Amygdala (tissue), 56 donors: ENCODE measurements around the gene C1orf105.
"Not testable (repeated sequence)": the region's sequence is repeated elsewhere in the genome, so short reads cannot be mapped to it uniquely, and the experiment has no call there.

Experiments
- DNase-seq, 56 donors: peaks; one replicate each; lab custom pipeline; 2025; lab: John Stamatoyannopoulos, UW

The C1orf105 gene

DNA sequence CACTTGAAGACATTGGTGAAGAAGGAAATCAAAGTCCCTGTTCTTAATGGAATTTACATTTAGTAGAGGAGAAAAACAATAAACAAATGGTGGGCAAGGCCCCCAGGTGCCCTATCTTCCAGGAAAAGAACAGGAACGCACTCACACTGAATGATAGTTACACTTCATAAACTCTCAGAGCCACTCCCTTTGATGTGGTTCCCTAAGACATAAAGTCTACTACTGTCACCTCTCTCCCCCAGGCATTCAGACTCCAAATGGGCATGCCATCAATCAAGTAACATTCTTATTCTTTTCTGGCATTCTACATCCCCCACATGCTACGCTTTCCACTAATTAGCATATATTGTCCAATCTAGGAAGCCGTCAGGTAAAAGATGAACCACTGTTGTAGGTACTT is 59.9 kb downstream of the C1orf105 start:
- no peak for DNase-seq

DNA sequence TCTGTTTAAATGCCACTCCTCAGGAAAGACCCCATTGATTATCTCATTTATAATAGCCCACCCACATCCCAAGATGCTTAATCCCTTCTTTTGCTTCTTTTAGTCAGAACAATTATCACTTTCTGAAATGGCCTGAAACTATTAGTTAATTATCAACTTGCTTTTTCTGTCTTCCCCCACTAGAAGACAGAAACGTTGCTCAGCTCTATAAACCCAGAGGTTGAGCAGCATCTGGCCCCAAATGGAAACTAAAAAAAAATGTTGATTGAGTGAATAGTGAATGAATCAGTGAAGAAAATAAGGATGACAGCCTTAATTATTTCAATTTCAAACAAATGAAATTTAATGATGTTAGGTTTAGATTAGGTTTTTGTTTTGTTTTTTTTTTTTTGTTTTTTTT is 61.6 kb downstream of the C1orf105 start:
- DNase-seq, result no peak

DNA sequence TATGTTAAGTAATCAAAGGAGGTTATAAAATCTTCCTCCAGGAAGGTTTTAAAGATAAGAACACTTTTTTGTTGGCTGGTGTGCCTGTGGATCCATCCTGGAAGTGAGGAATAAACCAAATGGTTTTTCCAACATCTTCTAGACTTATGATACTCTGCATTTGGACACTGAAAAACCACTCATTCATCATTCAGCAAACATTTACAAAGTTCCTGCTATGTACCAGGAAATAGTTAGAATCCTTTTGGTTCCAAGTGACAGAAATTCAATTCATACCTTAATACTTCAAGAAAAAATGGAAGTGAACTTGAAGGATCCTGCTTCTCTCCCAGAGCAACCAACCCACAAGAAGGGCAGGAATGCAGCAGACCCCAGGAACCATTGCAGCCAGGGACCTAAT is 63.0 kb downstream of the C1orf105 start:
- DNase-seq, result no peak

DNA sequence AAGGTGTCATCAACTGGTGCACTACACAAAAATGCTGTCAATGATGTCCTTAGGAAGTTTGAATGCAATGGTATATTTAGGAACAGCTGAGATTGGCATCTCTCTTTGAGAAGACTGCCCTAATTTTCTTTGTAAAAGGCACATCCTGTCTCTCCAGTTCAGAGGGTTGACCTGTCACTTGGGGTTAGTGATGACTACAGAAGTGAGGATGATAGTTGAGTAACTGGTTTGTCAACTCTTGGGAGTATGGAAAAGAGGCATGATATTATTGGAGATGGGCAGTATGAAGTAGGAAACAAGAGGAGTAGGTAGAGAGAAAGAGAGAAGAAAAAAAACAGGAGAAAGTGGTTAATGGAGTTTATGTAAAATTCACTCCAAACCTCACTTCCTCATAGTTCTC is 63.8 kb downstream of the C1orf105 start:
- no peak for DNase-seq

DNA sequence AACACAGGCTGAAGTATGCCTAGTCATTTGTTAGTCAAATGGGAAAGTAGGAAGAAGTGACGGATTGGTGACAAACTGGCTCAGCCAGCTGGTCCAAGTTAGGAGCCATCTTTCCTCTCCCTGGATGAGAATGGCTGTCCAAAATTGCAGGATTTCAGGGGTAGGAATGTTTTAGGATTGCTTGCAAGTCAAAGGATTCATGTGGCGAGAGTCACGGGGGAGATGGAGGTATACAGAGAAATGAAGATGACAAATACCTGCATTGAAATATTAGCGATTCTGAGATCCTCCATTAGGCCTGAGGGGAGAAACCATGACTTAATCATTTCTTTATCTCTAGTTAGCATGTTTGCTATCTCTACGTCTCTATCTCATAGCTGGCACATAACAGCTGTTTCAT is 65.1 kb downstream of the C1orf105 start:
- no peak for DNase-seq

DNA sequence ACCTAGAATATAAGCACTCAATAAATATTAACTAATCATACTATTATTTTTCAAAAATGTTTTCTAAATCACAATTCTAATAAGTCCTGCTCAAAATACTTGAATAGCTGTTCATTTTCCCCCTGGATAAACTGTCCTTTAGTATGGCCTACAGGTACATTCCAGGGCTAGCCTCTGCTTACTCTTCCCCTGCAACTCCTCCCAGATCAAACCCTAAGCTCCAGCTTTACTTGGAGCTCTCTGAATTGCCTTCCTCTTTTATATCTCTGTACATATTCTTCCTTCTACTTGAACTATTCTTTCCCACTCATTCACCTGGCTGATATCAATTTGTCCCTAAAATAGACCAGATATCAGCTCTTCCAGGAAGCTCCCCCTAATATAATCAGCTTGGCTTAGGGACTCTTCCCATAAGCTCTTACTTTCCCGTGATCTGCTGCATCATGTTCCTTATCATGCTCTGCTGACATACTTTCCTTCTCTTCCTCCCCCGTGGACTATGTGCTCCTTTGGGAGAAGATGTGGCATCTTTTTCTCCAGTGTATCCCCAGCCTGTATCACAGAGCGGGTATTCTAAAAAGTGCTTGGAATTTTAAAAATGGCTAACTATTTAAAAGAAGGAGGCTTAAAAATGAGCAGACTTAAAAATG is 66.4 kb downstream of the C1orf105 start:
- DNase-seq, result no peak

DNA sequence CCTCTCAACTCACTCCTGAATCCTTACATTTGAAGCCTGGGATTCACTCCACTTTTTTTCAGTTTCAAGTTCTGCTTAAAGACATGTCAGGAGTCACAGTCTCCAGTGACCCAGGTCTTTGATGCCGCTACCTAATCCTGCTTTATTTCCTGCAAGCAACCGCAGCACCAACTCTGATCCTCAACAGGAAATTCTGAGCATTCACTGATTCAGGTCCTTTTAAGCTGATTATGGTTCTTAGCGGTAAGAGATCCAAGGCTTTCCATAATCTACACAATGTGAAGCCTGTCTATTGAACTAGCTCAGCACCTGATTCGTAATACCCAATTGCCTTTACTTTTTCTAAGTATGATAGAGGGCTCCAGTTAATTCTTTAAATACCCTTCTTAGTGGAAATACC is 67.1 kb downstream of the C1orf105 start:
- no peak for DNase-seq

DNA sequence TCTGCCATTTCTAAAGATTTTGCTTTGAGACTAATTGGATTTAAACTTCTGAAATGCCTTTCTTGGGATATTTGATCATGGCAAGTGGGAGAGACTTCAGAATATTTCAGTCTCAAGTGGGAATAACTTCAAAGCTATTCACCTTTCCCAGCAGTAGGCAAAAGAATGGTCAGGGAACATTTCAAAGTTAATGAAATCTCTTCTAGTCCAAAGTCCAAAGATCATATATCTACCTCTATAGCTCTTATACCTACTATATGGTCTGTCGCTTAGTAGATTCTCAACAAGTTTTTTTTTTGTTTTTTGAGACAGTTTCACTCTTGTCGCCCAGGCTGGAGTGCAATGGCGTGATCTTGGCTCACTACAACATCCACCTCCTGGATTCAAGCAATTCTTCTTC is 67.9 kb downstream of the C1orf105 start:
- DNase-seq, result no peak

DNA sequence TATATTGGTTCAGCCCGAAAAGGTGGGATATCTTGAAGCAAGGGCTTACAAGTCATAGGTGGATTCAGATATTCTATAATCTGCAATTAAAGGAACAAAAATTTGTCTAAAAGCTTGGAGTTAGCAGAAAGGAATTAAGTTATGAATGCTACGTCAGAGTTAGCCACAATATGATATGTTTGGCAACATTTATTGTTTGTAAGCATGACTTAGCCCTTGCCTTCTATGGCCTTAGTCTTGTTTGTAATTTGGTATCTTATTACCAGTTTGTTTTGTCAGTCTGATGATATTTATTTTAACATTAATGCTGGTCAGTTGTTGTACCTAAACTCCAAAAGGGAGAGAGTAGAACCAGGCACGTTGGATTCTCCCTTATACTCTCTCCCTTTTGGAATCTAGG is 69.4 kb downstream of the C1orf105 start:
- DNase-seq, result no peak

DNA sequence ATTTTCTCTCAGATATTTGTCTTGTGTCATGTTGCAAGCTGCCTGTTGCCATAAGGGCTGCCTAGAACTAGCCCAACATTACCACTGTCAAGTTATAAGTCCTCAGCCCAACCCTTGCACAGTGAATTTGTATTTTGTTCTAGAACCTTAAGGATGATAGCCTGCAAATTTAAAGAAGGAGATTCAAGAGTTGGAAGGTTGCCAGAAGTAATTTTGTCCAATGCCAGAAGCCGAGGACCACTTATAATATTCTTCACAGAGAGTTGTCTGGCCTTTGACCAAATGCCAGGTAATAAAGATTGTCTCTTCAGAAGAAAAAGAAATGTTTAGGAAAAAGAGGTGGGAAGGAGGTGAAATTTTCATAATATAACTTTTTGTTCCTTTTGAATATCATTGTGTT is 71.9 kb downstream of the C1orf105 start:
- DNase-seq, result no peak

DNA sequence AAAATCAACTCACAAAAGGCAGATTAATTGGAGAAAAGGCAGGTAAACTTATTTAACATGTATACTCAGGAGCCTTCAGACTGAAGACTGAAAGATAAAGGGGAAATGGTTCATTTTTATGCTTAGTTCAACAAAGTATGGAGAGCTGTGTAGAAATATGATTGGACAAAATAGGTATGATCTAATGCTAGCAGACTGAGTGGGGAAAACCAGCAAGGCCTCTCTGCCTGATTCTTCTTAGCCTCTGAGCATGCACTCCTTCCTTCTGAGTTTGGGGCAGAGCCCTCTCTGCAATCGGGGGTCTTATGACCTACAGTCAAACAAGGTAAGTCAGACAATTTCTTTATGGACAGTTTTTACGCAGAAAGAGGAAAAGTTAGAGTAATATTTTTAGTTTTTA is 73.7 kb downstream of the C1orf105 start:
- no peak for DNase-seq

DNA sequence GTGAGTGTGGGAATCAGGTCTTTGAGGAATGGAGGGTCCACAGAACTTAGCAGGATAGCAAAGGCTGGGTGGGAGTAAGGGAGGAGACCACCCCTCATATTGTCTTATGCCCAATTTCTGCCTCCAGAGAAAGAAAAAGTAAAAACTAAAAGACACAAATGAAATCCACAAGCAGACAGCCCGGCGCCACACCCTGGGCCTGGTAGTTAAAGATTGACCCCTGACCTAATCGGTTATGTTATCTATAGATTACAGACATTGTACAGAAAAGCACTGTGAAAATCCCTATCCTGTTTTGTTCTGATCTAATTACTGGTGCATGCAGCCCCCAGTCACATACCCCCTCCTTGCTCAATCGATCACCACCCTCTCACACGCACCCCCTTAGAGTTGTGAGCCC is 75.6 kb downstream of the C1orf105 start:
- not testable (repeated sequence) for DNase-seq

DNA sequence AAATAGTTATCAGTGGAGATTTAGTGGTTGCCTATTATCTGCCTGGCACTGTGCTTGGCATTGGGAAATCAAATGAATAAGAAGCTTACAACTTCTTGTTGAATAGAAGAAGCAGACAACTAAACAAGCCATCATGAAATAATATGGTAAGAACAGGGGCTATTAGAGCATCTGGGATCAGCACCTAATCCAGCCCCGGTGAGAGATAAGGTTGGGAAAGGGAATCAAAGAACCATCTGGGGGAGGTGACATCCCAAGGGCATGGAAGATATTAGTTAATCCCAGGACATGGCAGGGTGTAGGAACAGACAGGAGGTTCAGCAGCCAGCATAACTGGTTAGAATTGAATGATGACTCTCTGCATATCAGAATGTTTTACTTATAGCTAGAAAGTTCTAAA is 76.2 kb downstream of the C1orf105 start:
- DNase-seq, result no peak

DNA sequence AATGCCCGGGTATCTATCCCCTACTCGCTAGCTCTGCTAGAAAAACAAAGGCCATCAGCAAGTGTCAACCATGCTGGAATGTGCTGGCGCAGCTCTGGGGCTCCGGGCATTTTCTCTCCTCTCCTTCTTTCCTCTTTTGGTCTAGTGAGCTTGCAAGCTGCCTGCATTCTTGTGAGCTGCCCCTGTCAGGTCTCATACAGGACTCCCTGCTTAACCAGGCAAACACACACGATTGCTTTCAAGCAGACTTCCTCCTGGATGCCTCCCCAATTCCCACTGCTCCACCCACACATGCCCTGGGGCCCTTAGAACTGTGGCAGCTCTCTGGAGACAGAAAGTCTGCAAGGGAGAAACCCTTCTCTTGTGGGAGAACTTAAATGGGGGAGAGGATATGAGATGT is 76.7 kb downstream of the C1orf105 start:
- DNase-seq, result no peak

DNA sequence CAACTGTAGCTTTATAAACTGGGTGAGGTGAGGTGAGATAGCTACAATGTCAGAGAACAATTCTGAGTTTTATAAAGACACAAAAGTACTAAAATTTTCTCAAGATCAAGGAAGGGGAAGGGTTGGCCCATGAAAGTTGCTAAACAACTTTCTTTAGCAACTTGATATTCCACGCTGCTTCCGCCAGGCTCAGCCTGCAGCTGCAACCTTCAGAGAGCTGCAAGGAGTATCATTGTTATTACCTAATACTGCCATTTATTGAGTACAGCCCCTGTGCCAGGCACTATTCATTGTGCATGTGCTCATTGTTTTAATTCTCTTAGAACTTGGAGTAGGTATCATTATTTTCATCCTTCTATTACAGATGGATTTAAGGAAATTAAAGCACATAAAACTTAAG is 78.4 kb downstream of the C1orf105 start:
- DNase-seq, result no peak

DNA sequence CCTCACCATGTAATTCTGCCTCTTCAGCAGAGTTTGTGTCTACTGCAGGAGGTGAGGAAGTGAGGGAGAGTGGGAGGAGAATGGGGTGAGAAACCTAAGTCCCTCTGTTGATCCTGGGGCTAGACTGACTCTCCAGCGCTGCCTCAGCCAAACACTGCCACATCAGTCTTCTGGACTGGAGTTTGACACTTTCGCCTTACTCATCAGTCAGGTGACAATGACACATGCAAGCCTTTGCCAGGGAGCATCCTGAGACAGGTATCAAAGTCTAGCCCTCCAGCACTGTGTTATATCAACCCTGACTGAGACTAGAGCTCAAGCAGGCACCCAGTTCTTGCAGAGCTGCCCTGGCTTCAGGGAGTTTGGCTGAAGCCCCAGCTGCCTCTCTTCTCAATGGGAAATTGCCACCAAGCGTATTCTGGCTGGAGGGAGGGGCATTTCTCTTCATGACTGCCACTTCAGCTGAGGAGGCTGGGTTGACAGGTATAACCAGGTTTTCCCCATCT is 79.2 kb downstream of the C1orf105 start:
- DNase-seq, result no peak

DNA sequence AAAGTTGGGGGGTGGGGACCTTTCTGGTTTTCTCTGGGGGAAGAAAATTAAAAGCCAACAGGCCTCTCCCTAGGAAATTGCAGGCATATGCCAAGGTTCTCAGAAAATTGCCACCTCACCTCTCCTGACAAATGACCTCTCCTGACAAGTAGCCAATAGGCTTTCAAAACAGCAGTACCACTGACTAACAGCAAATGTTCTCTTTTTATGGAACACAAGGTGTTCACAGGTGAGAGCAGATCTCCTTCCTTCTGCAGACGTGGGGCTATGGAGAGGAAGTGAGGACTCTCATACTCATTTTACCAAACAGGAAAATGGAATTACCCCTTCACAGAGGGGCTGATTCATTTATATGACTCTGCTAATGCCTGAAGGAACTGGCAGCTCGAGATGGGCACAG is 79.7 kb downstream of the C1orf105 start:
- DNase-seq, result no peak

DNA sequence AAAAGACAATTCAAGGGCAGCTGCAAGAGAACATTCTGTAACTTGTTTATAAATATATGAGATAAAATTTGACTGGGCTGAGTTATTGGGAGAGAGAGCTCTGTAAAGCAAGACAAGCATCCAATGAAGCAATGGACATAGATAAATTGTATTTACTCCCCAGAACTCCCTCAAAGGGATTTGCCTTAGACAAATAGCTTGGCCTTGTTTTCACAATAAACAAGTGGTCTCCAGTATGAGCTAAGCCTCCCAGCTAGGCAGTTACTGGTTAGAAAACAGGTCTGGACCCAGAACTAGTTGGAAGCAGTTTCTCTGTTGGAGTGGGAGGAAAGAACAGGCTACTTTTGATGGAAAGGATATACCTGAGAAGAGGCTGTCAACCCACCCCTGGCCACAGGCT is 87.3 kb downstream of the C1orf105 start:
- DNase-seq, result no peak

DNA sequence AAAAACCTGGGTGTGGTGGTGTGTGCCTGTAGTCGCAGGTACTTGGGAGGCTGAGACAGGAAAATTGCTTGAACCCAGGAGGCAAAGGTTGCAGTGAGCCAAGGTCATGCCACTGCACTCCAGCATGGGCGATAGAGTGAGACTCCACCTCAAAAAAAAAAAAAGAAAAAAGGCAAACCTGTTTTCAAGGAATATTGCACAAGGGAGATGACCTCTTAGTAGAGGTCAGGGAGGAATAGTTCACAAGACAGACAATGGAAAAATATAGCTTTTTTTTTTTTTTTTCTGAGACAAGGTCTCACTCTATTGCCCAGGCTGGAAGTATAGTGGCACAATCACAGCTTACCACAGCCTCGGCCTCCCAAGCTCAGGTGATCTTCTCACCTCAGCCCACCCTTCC is 90.0 kb downstream of the C1orf105 start:
- DNase-seq, result no peak

DNA sequence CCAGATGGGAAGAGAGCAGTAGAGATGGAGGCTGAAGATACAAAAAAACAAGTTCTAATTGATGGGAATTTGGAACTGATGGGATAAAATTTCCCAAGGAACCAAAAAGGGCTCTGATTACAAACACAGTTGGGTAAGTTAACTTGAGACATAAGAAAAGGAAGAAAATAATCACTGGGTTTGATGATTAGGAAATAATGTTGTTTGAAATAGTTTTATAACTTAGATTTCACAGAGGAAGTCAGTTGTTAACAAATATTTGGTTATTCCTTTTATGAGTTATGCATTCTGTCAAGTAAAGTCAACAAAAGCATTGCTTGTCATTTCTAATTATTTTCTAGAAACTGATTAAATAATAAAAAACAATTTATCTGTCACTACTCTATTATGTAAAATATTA is 92.1 kb downstream of the C1orf105 start:
- no peak for DNase-seq

DNA sequence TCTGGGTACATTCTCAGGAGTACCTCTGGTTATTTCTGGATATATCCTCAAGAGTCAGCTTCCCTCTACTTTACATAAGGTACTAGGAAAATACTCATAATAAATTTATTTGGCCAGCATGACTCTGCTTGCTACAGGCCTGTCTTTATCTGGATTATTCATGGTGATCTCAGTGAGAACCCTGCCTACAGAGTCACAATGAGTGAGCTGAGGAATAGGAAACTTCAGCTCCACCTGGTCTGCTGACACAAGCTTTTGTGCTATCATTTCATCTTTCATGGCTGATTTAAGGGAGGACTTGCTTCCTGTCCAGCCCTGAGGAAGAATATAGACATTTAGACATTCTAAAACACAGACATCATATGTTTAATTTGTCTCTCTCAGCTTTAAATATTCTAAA is 93.0 kb downstream of the C1orf105 start:
- DNase-seq, result no peak

DNA sequence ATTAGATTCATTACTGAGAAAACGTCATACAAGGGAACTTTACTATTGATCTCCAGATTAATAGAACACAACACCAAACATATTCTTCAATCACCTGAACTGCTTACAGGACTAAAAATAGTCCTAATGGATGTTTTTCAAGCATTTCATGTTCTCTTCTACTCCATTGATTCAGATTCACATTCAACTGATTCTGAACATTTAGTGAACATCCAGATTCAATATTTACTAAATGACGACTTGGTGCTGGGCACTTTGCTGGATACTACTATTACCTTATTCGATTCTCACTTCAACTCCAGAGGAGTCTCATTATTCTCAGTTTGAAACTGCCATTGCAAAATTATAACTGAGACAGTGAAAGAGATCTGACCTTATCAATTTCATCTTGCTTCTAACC is 93.6 kb downstream of the C1orf105 start:
- no peak for DNase-seq

DNA sequence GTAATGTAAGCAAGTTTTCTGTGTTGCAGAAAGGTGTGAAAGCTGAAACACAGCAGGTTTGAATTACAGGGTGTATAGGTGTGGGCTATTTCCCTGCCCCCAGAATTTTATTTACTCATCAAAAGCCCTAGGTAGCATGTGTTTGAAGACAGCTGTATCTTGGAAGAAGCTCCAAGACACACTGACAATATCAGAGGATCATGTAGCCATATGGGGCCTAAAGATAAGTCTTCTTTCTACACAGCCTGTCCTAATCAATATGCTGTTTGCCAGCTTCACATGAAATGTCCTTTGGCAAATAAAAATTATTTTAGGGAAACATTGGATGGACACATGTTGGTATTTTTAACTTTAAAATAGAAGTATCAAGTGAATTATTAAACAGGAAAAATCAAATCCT is 95.0 kb downstream of the C1orf105 start:
- DNase-seq, result no peak
